Measurements from ENCODE around the gene LDHB. TPM values are rescaled to one million over a fixed set of nuclear protein-coding genes. Genes with fewer than 3 reads are reported as not detected.

The LDHB gene
- total RNA-seq, 1 experiment from 2014 or later: 1,343 TPM

DNA sequence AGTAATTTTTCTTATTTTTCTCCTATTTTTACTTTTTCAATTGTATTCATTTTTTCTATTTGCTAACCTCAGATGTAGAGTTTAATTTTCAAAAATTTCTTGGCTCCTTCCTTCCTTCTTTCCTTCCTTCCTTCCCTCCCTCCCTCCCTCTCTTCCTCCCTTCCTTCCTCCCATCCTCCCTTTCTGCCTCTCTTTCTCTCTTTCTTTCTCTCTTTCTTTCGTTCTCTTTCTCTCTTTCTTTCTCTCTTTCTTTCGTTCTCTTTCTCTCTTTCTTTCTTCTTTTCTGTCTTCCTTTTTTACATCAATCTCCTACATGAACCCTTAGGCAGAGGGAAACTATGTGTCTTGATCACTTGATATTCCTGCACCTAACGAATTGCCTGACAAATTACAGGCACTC, 40.6 kb downstream of the LDHB start:
- no peak overlapping the region for H3K14ac ChIP-seq (ENCODE audit: insufficient read depth, low read length)

More for the DNA sequence above, 40.6 kb downstream of the LDHB start:
- no peak overlapping the region for H2BK15ac ChIP-seq (ENCODE audit: low read depth, low read length)
- no peak overlapping the region for H4K5ac ChIP-seq (ENCODE audit: insufficient read length, low read depth, low read length)
- H3K4me3 Mint-ChIP-seq: no peak overlapping the region
- H3K27me3 ChIP-seq (ENCODE audit: insufficient read depth, low read length): no peaks in the 10 kb centered on the region
- no peak overlapping the region for H2BK5ac ChIP-seq (ENCODE audit: insufficient read length, low read length)
- H3K4me1 Mint-ChIP-seq: no peaks in the 10 kb centered on the region
- H3K79me2 ChIP-seq (ENCODE audit: insufficient read depth, low read length): no peaks in the 10 kb centered on the region
- peaks cover 0 to 3% of the 10 kb centered on the region in 2 experiments; a peak in 1 of 5 replicates for H3K9me3 Mint-ChIP-seq
- no peak overlapping the region for H2AFZ ChIP-seq (ENCODE audit: low read length)
- no peak overlapping the region for H4K91ac ChIP-seq (ENCODE audit: insufficient read length, low read depth, low read length)
- no peak overlapping the region for H2BK20ac ChIP-seq (ENCODE audit: low read depth, low read length, poor library complexity, severe bottlenecking)
- DNase-seq: no peak
- no peaks in the 10 kb centered on the region for H3K36me3 Mint-ChIP-seq (ENCODE audit: insufficient read depth in 1 of 3, low read depth in 3 of 3)
- WGBS (ENCODE audit: extremely low coverage, insufficient read length, low lambda C conversion rate): no CpG with 5 or more reads among the region's 3 CpGs
- no peak overlapping the region for H3K56ac ChIP-seq (ENCODE audit: insufficient read length, low read depth, low read length)
- H3K27me3 Mint-ChIP-seq (ENCODE audit: low read depth): no peaks in the 10 kb centered on the region; the same call in 1 of the 2 replicates
- no peak overlapping the region for H3K23ac ChIP-seq (ENCODE audit: insufficient read length, low read depth, low read length)
- H3K23me2 ChIP-seq (ENCODE audit: insufficient read length, low read depth, low read length, poor library complexity, severe bottlenecking): no peaks in the 10 kb centered on the region
- H3K27ac ChIP-seq (ENCODE audit: insufficient read length, low read depth, low read length): no peak overlapping the region
- H3K27ac Mint-ChIP-seq: no peak overlapping the region; a peak in 1 of 7 replicates
- no peak overlapping the region for H3K4me2 ChIP-seq (ENCODE audit: insufficient read depth, insufficient read length, low read length)
- no peak overlapping the region for H3T11ph ChIP-seq (ENCODE audit: low read length)
- H3K9me3 ChIP-seq (ENCODE audit: control insufficient read depth, low read depth, low read length): no peaks in the 10 kb centered on the region
- no peak overlapping the region for H3K4ac ChIP-seq (ENCODE audit: low read depth, low read length)
- no peaks in the 10 kb centered on the region for H3K79me1 ChIP-seq (ENCODE audit: insufficient read depth, low read depth, low read length, poor library complexity, severe bottlenecking)
- no peak overlapping the region for H4K8ac ChIP-seq (replicated peaks; ENCODE audit: insufficient read length, low read depth, low read length)
- no peaks in the 10 kb centered on the region for H4K20me1 ChIP-seq (ENCODE audit: control insufficient read depth, insufficient read depth, insufficient read length)
- H3K18ac ChIP-seq (ENCODE audit: insufficient read length, low read depth, low read length): no peak overlapping the region
- H3K9ac ChIP-seq (ENCODE audit: extremely low read depth, insufficient read length, low read length): no peak overlapping the region
- no peak overlapping the region for H2BK12ac ChIP-seq (ENCODE audit: insufficient read length, low read depth, low read length)
- H2AK5ac ChIP-seq (ENCODE audit: insufficient read length, low read length): no peak overlapping the region
- TF ChIP-seq, protein P1, sequence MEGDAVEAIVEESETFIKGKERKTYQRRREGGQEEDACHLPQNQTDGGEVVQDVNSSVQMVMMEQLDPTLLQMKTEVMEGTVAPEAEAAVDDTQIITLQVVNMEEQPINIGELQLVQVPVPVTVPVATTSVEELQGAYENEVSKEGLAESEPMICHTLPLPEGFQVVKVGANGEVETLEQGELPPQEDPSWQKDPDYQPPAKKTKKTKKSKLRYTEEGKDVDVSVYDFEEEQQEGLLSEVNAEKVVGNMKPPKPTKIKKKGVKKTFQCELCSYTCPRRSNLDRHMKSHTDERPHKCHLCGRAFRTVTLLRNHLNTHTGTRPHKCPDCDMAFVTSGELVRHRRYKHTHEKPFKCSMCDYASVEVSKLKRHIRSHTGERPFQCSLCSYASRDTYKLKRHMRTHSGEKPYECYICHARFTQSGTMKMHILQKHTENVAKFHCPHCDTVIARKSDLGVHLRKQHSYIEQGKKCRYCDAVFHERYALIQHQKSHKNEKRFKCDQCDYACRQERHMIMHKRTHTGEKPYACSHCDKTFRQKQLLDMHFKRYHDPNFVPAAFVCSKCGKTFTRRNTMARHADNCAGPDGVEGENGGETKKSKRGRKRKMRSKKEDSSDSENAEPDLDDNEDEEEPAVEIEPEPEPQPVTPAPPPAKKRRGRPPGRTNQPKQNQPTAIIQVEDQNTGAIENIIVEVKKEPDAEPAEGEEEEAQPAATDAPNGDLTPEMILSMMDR (conservative IDR thresholded peaks at IDR 0.05): no peak
- H3K4me1 ChIP-seq (ENCODE audit: insufficient read depth, low read length): no peaks in the 10 kb centered on the region
- no peak overlapping the region for H2BK120ac ChIP-seq (ENCODE audit: low read depth, low read length, poor library complexity, severe bottlenecking)

All from H9 (cell line).